ENCODE measurements around the gene MPP4.
A peak's percentile ranks its signal among the peaks of the same experiment; 100 is the strongest.

The MPP4 gene

GRCh38 chr2:201628545-201628944, 69.9 kb downstream of the MPP4 start:
- DNase-seq (ENCODE audit: low read depth) = peak; percentile 54

- DNase-seq (ENCODE audit: low read depth) = peak; percentile 37
Measured at GRCh38 chr2:201622306-201622970, 76.0 kb downstream of the MPP4 start.

GRCh38 chr2:201621293-201621999, 77.0 kb downstream of the MPP4 start:
- peak; percentile 77 for DNase-seq (ENCODE audit: low read depth)

- DNase-seq (ENCODE audit: low read depth) = peak; percentile 73
Measured at GRCh38 chr2:201618744-201619662, 79.4 kb downstream of the MPP4 start.

GRCh38 chr2:201608021-201608420, 90.4 kb downstream of the MPP4 start:
- DNase-seq (ENCODE audit: low read depth) = no peak

- DNase-seq (ENCODE audit: low read depth) = no peak
Measured at GRCh38 chr2:201607568-201607967, 90.9 kb downstream of the MPP4 start.

GRCh38 chr2:201600906-201601305, 97.5 kb downstream of the MPP4 start:
- DNase-seq (ENCODE audit: low read depth) = peak; percentile 12

- DNase-seq (ENCODE audit: low read depth) = no peak
Measured at GRCh38 chr2:201597397-201597796, 101.0 kb downstream of the MPP4 start.
